ENCODE measurements around the gene BTNL3.

The BTNL3 gene

DNA sequence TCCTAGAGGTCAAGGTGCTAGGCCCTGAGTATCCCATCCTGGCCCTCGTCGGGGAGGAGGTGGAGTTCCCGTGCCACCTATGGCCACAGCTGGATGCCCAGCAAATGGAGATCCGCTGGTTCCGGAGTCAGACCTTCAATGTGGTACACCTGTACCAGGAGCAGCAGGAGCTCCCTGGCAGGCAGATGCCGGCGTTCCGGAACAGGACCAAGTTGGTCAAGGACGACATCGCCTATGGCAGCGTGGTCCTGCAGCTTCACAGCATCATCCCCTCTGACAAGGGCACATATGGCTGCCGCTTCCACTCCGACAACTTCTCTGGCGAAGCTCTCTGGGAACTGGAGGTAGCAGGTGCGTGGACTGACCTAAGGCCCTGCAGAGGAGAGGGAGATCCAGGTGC is 59.3 kb downstream of the BTNL3 start:
- TF ChIP-seq ZNF274 (IDR thresholded peaks at IDR 0.05; ENCODE audit: low read depth, low read length): no peak
- no peak overlapping the region for H3K4me3 ChIP-seq (ENCODE audit: low read length)

DNA sequence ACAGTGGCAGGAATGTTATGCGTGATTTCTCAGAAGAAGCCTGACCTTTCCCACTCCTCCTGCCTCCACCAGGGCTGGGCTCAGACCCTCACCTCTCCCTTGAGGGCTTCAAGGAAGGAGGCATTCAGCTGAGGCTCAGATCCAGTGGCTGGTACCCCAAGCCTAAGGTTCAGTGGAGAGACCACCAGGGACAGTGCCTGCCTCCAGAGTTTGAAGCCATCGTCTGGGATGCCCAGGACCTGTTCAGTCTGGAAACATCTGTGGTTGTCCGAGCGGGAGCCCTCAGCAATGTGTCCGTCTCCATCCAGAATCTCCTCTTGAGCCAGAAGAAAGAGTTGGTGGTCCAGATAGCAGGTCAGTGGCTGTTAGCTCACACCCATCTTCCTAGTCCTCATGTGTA is 61.4 kb downstream of the BTNL3 start:
- no peak overlapping the region for H3K4me3 ChIP-seq (ENCODE audit: low read length)
- TF ChIP-seq ZNF274 (IDR thresholded peaks at IDR 0.05; ENCODE audit: low read depth, low read length): no peak

GRCh38 chr5:181051841-181052671 is 63.4 kb downstream of the BTNL3 start:
- no peak for TF ChIP-seq ZNF274 (IDR thresholded peaks at IDR 0.05; ENCODE audit: low read depth, low read length)
- H3K4me3 ChIP-seq (ENCODE audit: low read length): no peak overlapping the region

- no peak for TF ChIP-seq ZNF274 (IDR thresholded peaks at IDR 0.05; ENCODE audit: low read depth, low read length)
- peak overlapping the region; percentile 12; the same call in 1 of the 2 replicates for H3K4me3 ChIP-seq (ENCODE audit: low read length)
Measured at GRCh38 chr5:181052672-181053487, 64.2 kb downstream of the BTNL3 start.

GRCh38 chr5:181053488-181054121 is 65.0 kb downstream of the BTNL3 start:
- TF ChIP-seq ZNF274 (IDR thresholded peaks at IDR 0.05; ENCODE audit: low read depth, low read length): no peak
- peak overlapping the region; percentile 12; the same call in 1 of the 2 replicates for H3K4me3 ChIP-seq (ENCODE audit: low read length)

- H3K4me3 ChIP-seq (ENCODE audit: low read length): no peak overlapping the region
- no peak for TF ChIP-seq ZNF274 (IDR thresholded peaks at IDR 0.05; ENCODE audit: low read depth, low read length)
Measured at GRCh38 chr5:181054138-181054537, 65.5 kb downstream of the BTNL3 start.

DNA sequence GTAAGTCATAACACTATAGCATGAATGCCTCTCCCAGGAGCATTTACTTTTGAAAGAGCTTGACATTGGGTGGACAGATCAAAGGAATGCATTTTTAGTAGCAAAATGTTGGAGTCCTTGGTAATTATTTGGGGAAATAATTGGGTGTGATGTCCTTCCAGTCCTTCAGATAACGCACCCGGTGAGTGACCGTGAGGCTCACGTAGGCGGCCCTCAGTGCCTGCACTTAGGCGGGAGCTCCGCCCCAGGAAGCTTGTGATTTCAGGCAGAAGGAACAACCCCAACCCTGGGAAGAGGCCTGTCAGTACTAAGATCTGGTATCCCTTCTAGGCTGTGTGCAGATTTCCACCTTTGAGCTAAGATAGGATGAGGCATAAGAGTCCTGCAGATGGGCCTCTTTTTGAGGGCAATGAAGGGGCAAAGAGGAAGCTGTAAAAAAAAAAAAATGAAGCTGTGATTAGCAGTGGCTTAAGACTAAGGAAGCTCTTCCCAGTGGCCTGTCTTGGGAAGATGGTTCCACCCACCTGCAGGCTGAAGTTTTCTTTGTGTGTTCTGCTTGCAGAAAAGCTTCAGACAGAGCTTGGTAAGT is 66.3 kb downstream of the BTNL3 start:
- H3K4me3 ChIP-seq (ENCODE audit: low read length): no peak overlapping the region
- TF ChIP-seq ZNF274 (IDR thresholded peaks at IDR 0.05; ENCODE audit: low read depth, low read length): no peak

All from GM08714 (cell line).